Measurements from ENCODE around the gene FOXD3.

- TF ChIP-seq CTCF (IDR thresholded peaks at IDR 0.05) (no peak), TCF7L2 (IDR thresholded peaks at IDR 0.05; ENCODE audit: low read depth, low read length) (no peak), SIN3A (IDR thresholded peaks at IDR 0.05; ENCODE audit: borderline replicate concordance, insufficient read depth, low read depth, low read length) (no peak), POLR2AphosphoS5 (IDR thresholded peaks at IDR 0.05; ENCODE audit: low read depth, low read length) (no peak)
Measured at GRCh38 chr1:63325279-63325985, 3.1 kb downstream of the FOXD3 start.
